HCT116 (cell line): ENCODE measurements around the gene SDK2. TPM values are rescaled to one million over a fixed set of nuclear protein-coding genes. Genes with fewer than 3 reads are reported as not detected.

ENCODE experiments used
- ATAC-seq: fragments of 200-7000 bp; cut with Tn5 transposase; 2 replicates; pipeline ENCODE4 v1.9.1; 2020; ENCODE audit warnings: mild to moderate bottlenecking, moderate library complexity
- BruUV-seq: library from RNA; stranded (reverse); fragments of 400-500 nt; replicated peaks from 2 replicates; lab custom pipeline; 2021; lab: Mats Ljungman, UMichigan
- CTCF ChIA-PET: fragments of 300-600 bp; sonication (Branson Sonifier 250); formaldehyde crosslinking; loops from one replicate; lab custom pipeline; 2021; ENCODE audit warnings: antibody characterized with exemption; lab: Charles Lee
- POLR2A ChIA-PET: fragments of 300-600, 350-600 bp; sonication (Branson Sonifier 250); formaldehyde crosslinking; loops from one replicate; lab custom pipeline; 2021; ENCODE audit warnings: antibody characterized with exemption; lab: Charles Lee
- RAD21 ChIA-PET, 2 experiments: fragments of 300-600 bp; sonication (Branson Sonifier 250); formaldehyde crosslinking; loops; one replicate each; lab custom pipeline; 2023; ENCODE audit warnings: low total read pairs in 2 of 2; ENCODE audit not compliant: uncharacterized antibody in 2 of 2, unreplicated experiment in 2 of 2, low non-redundant PET in 1 of 2; lab: Charles Lee
- DNase-seq: peaks from one replicate; pipeline ENCODE4 v3.0.0-alpha.2; 2010; ENCODE audit warnings: low read depth, low spot score
- H2AFZ ChIP-seq: fragments of 200-600 bp; shearing (Covaris generic), sonication (generic); 2 replicates; pipeline ENCODE4 v1.6.1; 2017; ENCODE audit warnings: low read depth, mixed run types, mixed read lengths, antibody characterized with exemption, low read length; ENCODE audit not compliant: poor library complexity, severe bottlenecking
- H3K27ac ChIP-seq: 2 replicates; pipeline ENCODE4 v1.5.1; 2012; ENCODE audit warnings: low read depth, low read length
- H3K27me3 ChIP-seq: fragments of 200-600 bp; sonication (generic); 2 replicates; pipeline ENCODE4 v1.6.1; 2016; ENCODE audit warnings: mixed run types, low read length, mixed read lengths; ENCODE audit not compliant: insufficient read depth
- H3K36me3 ChIP-seq, 2 experiments: fragments of 200-500 bp in 1 of 2; fragments of 200-600 bp in 1 of 2; sonication (Bioruptor generic) in 1 of 2; sonication (generic) in 1 of 2; 2 replicates each; pipeline versions ENCODE4 v1.5.1 to v1.6.1; 2014 to 2016; ENCODE audit warnings: low read length in 2 of 2, inconsistent platforms in 1 of 2, mixed read lengths in 1 of 2, mixed run types in 1 of 2; ENCODE audit not compliant: insufficient read depth in 2 of 2, control insufficient read depth in 1 of 2
- H3K4me1 ChIP-seq, 2 experiments: fragments of 200-600 bp in 1 of 2; sonication (generic) in 1 of 2; 2 replicates each; pipeline versions ENCODE4 v1.5.1 to v1.6.1; 2012 to 2017; ENCODE audit warnings: low read length in 2 of 2, inconsistent platforms in 1 of 2, mild to moderate bottlenecking in 1 of 2, mixed read lengths in 1 of 2, mixed run types in 1 of 2, moderate library complexity in 1 of 2; ENCODE audit not compliant: insufficient read depth in 2 of 2, control insufficient read depth in 1 of 2
- H3K4me2 ChIP-seq: fragments of 200-600 bp; sonication (generic); 2 replicates; pipeline ENCODE4 v1.6.1; 2017; ENCODE audit warnings: mixed run types, low read length, mixed read lengths
- H3K4me3 ChIP-seq, 2 experiments: fragments of 200-600 bp in 1 of 2; sonication (generic) in 1 of 2; replicated peaks in 1 of 2; 2 replicates each; pipeline ENCODE4 v1.5.1; 2011 to 2016; ENCODE audit warnings: low read length in 2 of 2, control low read depth in 1 of 2, low read depth in 1 of 2, mild to moderate bottlenecking in 1 of 2, mixed read lengths in 1 of 2, mixed run types in 1 of 2
- H3K79me2 ChIP-seq: fragments of 200-600 bp; sonication (generic); 2 replicates; pipeline ENCODE4 v1.6.1; 2017; ENCODE audit warnings: mild to moderate bottlenecking, mixed run types, low read length, moderate library complexity, mixed read lengths; ENCODE audit not compliant: insufficient read depth
- H3K9ac ChIP-seq: fragments of 200-600 bp; sonication (generic); 2 replicates; pipeline ENCODE4 v1.6.1; 2016; ENCODE audit warnings: low read length, mixed read lengths
- H3K9me2 ChIP-seq: fragments of 200-600 bp; sonication (generic), shearing (Covaris generic); 2 replicates; pipeline ENCODE4 v1.6.1; 2017; ENCODE audit warnings: mixed run types, mild to moderate bottlenecking, moderate library complexity; ENCODE audit not compliant: insufficient read depth
- H3K9me3 ChIP-seq, 2 experiments: fragments of 200-500 bp in 1 of 2; fragments of 200-600 bp in 1 of 2; sonication (Bioruptor generic) in 1 of 2; sonication (generic) in 1 of 2; 2 replicates each; pipeline ENCODE4 v1.6.1; 2014 to 2017; ENCODE audit warnings: low read length in 2 of 2, mixed read lengths in 2 of 2, inconsistent platforms in 1 of 2, low read depth in 1 of 2, mild to moderate bottlenecking in 1 of 2, mixed run types in 1 of 2, moderate library complexity in 1 of 2; ENCODE audit not compliant: control insufficient read depth in 1 of 2, insufficient read depth in 1 of 2
- H4K20me1 ChIP-seq: fragments of 200-600 bp; sonication (generic), shearing (Covaris generic); 2 replicates; pipeline ENCODE4 v1.6.1; 2017; ENCODE audit warnings: mixed run types, mild to moderate bottlenecking, moderate library complexity; ENCODE audit not compliant: insufficient read depth
- CBX3 ChIP-seq: IDR thresholded peaks from 2 replicates; pipeline ENCODE4 v1.6.1; 2012; ENCODE audit warnings: low read depth
- EGR1 ChIP-seq: IDR thresholded peaks from 2 replicates; pipeline ENCODE4 v1.6.1; 2012; ENCODE audit warnings: low read depth
- ELF1 ChIP-seq: IDR thresholded peaks from 2 replicates; pipeline ENCODE4 v1.6.1; 2012; ENCODE audit warnings: low read depth, borderline replicate concordance
- EZH2phosphoT487 ChIP-seq: fragments of 200-600 bp; IDR thresholded peaks from 2 replicates; pipeline ENCODE4 v1.6.1; 2018; ENCODE audit warnings: antibody characterized with exemption, borderline replicate concordance
- JUND ChIP-seq: IDR thresholded peaks from 2 replicates; pipeline ENCODE4 v1.6.1; 2012
- POLR2AphosphoS5 ChIP-seq: IDR thresholded peaks from 2 replicates; pipeline ENCODE4 v1.6.1; 2011; ENCODE audit warnings: mild to moderate bottlenecking, low read depth, low read length, moderate library complexity
- RAD21 ChIP-seq: IDR thresholded peaks from 2 replicates; pipeline ENCODE4 v1.6.1; 2012; ENCODE audit warnings: low read depth, mild to moderate bottlenecking
- SIN3A ChIP-seq: IDR thresholded peaks from 2 replicates; pipeline ENCODE4 v1.6.1; 2012; ENCODE audit warnings: low read depth
- SRF ChIP-seq: IDR thresholded peaks from 2 replicates; pipeline ENCODE4 v1.6.1; 2012; ENCODE audit warnings: low read depth
- YY1 ChIP-seq: IDR thresholded peaks from 2 replicates; pipeline ENCODE4 v1.6.1; 2011; ENCODE audit warnings: low read length, low read depth, moderate library complexity, mild to moderate bottlenecking; ENCODE audit not compliant: insufficient replicate concordance; ENCODE audit errors: extremely low read depth
- ZFX ChIP-seq: fragments of 450-650 bp; IDR thresholded peaks from 2 replicates; pipeline ENCODE4 v1.6.1; 2017
- ZNF274 ChIP-seq: fragments of 200-500 bp; sonication (Bioruptor generic); IDR thresholded peaks from 2 replicates; pipeline ENCODE4 v1.6.1; 2014; ENCODE audit warnings: mild to moderate bottlenecking, low read depth, low read length, inconsistent platforms
- intact Hi-C: fragments of 100-400 bp; cut with micrococcal nuclease; formaldehyde crosslinking; loops from 2 replicates; pipeline ENCODE4 v1.10.0; 2022
- total RNA-seq: library from RNA; stranded (reverse); gene quantifications from one replicate; pipeline ENCODE4 v1.2.1, GENCODE V29; 2021; ENCODE audit not compliant: unreplicated experiment
- TF ChIP-seq, protein P1 (sequence below): IDR thresholded peaks from 2 replicates; pipeline ENCODE4 v1.6.1; 2012; ENCODE audit warnings: low read depth
- TF ChIP-seq, protein P2 (sequence below): IDR thresholded peaks from 2 replicates; pipeline ENCODE4 v1.6.1; 2012
- TF ChIP-seq, protein P3 (sequence below): IDR thresholded peaks from 2 replicates; pipeline ENCODE4 v1.6.1; 2011; ENCODE audit warnings: mild to moderate bottlenecking, low read length, moderate library complexity; ENCODE audit not compliant: insufficient replicate concordance; ENCODE audit errors: extremely low read depth

The SDK2 gene
- total RNA-seq, 1 experiment from 2014 or later = 0.10 TPM

DNA sequence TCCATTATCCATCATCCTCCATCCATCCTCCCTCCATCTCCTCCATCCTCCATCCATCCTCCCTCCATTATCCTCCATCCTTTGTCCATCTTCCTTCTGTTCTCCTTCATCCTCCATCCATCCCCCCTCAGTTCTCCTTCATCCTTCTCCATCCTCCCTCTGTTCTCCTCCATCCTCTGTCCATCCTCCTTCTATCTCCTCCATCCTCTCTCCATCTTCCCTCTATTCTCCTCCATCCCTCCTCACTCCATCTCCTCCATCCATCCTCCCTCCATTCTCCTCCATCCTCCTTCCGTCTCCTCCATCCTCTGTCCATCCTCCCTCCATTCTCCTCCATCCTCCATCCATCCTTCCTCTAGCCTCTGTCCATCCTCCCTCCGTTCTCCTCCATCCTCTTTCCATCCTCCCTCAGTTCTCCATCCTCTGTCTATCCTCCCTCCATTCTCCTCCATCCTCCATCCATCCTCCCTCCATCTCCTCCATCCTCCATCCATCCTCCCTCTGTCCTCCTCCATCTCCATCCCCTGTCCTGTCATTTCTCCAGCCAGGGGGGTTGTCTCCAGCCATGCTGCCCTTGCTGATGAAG lies 143.7 kb downstream of the SDK2 start:
- DNase-seq (no peak), ATAC-seq (no peak)
- TF ChIP-seq YY1 (no peak), RAD21 (no peak), ELF1 (no peak), CBX3 (no peak), ZNF274 (no peak), POLR2AphosphoS5 (no peak), JUND (no peak), SRF (no peak), SIN3A (no peak), EGR1 (no peak), ZFX (no peak), EZH2phosphoT487 (no peak)
- TF ChIP-seq, protein P1, sequence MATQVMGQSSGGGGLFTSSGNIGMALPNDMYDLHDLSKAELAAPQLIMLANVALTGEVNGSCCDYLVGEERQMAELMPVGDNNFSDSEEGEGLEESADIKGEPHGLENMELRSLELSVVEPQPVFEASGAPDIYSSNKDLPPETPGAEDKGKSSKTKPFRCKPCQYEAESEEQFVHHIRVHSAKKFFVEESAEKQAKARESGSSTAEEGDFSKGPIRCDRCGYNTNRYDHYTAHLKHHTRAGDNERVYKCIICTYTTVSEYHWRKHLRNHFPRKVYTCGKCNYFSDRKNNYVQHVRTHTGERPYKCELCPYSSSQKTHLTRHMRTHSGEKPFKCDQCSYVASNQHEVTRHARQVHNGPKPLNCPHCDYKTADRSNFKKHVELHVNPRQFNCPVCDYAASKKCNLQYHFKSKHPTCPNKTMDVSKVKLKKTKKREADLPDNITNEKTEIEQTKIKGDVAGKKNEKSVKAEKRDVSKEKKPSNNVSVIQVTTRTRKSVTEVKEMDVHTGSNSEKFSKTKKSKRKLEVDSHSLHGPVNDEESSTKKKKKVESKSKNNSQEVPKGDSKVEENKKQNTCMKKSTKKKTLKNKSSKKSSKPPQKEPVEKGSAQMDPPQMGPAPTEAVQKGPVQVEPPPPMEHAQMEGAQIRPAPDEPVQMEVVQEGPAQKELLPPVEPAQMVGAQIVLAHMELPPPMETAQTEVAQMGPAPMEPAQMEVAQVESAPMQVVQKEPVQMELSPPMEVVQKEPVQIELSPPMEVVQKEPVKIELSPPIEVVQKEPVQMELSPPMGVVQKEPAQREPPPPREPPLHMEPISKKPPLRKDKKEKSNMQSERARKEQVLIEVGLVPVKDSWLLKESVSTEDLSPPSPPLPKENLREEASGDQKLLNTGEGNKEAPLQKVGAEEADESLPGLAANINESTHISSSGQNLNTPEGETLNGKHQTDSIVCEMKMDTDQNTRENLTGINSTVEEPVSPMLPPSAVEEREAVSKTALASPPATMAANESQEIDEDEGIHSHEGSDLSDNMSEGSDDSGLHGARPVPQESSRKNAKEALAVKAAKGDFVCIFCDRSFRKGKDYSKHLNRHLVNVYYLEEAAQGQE = no peak
- TF ChIP-seq, protein P2, sequence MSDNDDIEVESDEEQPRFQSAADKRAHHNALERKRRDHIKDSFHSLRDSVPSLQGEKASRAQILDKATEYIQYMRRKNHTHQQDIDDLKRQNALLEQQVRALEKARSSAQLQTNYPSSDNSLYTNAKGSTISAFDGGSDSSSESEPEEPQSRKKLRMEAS = no peak
- TF ChIP-seq, protein P3, sequence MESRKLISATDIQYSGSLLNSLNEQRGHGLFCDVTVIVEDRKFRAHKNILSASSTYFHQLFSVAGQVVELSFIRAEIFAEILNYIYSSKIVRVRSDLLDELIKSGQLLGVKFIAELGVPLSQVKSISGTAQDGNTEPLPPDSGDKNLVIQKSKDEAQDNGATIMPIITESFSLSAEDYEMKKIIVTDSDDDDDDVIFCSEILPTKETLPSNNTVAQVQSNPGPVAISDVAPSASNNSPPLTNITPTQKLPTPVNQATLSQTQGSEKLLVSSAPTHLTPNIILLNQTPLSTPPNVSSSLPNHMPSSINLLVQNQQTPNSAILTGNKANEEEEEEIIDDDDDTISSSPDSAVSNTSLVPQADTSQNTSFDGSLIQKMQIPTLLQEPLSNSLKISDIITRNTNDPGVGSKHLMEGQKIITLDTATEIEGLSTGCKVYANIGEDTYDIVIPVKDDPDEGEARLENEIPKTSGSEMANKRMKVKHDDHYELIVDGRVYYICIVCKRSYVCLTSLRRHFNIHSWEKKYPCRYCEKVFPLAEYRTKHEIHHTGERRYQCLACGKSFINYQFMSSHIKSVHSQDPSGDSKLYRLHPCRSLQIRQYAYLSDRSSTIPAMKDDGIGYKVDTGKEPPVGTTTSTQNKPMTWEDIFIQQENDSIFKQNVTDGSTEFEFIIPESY = no peak
- no peaks in the 10 kb centered on the region for H3K79me2 ChIP-seq
- H3K9ac ChIP-seq = no peak overlapping the region
- H4K20me1 ChIP-seq = no peaks in the 10 kb centered on the region
- no peaks in the 10 kb centered on the region for H3K36me3 ChIP-seq
- H3K27ac ChIP-seq = no peak overlapping the region
- RAD21 ChIA-PET = no interaction called here
- CTCF ChIA-PET = no interaction called here
- no peaks in the 10 kb centered on the region for H3K4me1 ChIP-seq
- intact Hi-C loops = no loop called here
- H3K9me3 ChIP-seq = no peaks in the 10 kb centered on the region
- no TSS peak for BruUV-seq
- no peak overlapping the region for H3K4me2 ChIP-seq
- POLR2A ChIA-PET = interaction anchor here (0.9 kb wide), 1 partner anchor 249 kb away, joined by 3 read pairs; no protein-coding TSS in a partner anchor
- peaks cover 59% of the 10 kb centered on the region for H3K27me3 ChIP-seq
- H3K9me2 ChIP-seq = no peaks in the 10 kb centered on the region
- H3K4me3 ChIP-seq = no peak overlapping the region
- no peak overlapping the region for H2AFZ ChIP-seq
